Tibial artery (tissue), 4 donors: ENCODE data around the gene DDX19B.
"Not testable (repeated sequence)": the region's sequence is repeated elsewhere in the genome, so short reads cannot be mapped to it uniquely, and the experiment has no call there.

Experiments used
- DNase-seq, 2 donors: peaks; one replicate each; pipeline ENCODE4 v3.0.0-alpha.2; 2019
- H3K27ac ChIP-seq, 2 donors: fragments of 200-600 bp; sonication (generic) in 1 of 2; 1 replicate in 1 of 2; 2 replicates in 1 of 2; pipeline ENCODE4 v1.5.1; 2018 to 2019; ENCODE audit warnings: mild to moderate bottlenecking in 1 of 2
- H3K27me3 ChIP-seq, 2 donors: fragments of 200-600 bp; sonication (generic) in 1 of 2; one replicate each; pipeline versions ENCODE4 v1.5.1 to v1.6.0; 2016 to 2019
- H3K36me3 ChIP-seq, 3 donors: fragments of 200-600 bp; sonication (generic) in 2 of 3; one replicate each; pipeline ENCODE4 v1.5.1; 2016 to 2019; ENCODE audit warnings: mild to moderate bottlenecking in 2 of 3
- H3K4me1 ChIP-seq, 4 donors: fragments of 200-600 bp; sonication (generic) in 2 of 4; 1 replicate in 3 of 4; 2 replicates in 1 of 4; pipeline ENCODE4 v1.5.1; 2016 to 2019
- H3K4me3 ChIP-seq, 2 donors: fragments of 200-600 bp; sonication (generic) in 1 of 2; 1 replicate in 1 of 2; 2 replicates in 1 of 2; pipeline ENCODE4 v1.5.1; 2018 to 2019; ENCODE audit warnings: mild to moderate bottlenecking in 2 of 2
- H3K9me3 ChIP-seq, 3 donors: fragments of 200-600 bp; sonication (generic) in 1 of 3; one replicate each; pipeline ENCODE4 v1.5.1; 2016 to 2019
- CTCF ChIP-seq, 2 experiments: fragments of 200-600 bp in 1 of 2; fragments of 450-650 bp in 1 of 2; IDR thresholded peaks; one replicate each; pipeline ENCODE4 v1.5.1; 2017 to 2019; ENCODE audit warnings: antibody characterized with exemption in 2 of 2, mild to moderate bottlenecking in 1 of 2, moderate library complexity in 1 of 2
- intact Hi-C: fragments of 100-400 bp; cut with DNase I; formaldehyde crosslinking; loops from one replicate; pipeline ENCODE4 v1.15.0; 2023; ENCODE audit warnings: low total_unique reads

Gene DDX19B

GRCh38 chr16:70258065-70258464, 40.9 kb upstream of the DDX19B start:
- TF ChIP-seq CTCF (IDR thresholded peaks at IDR 0.05): no peak
- intact Hi-C loops: no loop called here

GRCh38 chr16:70258946-70259345, 40.0 kb upstream of the DDX19B start:
- Histone ChIP-seq H3K27me3 (no peaks in the 10 kb centered on the region), H3K36me3 (peaks cover 91 to 100% (median 98%) of the 10 kb centered on the region in 3 donors), H3K9me3 (no peaks in the 10 kb centered on the region), H3K4me1 (no peaks in the 10 kb centered on the region), H3K27ac (no peak overlapping the region), H3K4me3 (no peak overlapping the region)
- peak in 1 of 2 donors; percentile 12 for DNase-seq
- intact Hi-C loops: no loop called here
- no peak for TF ChIP-seq CTCF (IDR thresholded peaks at IDR 0.05)

More at GRCh38 chr16:70258065-70258464, 40.9 kb upstream of the DDX19B start:
- no peak overlapping the region for H3K4me3 ChIP-seq
- peak in 1 of 2 donors; percentile 62 for DNase-seq
- peaks cover 90 to 99% (median 98%) of the 10 kb centered on the region in 3 donors for H3K36me3 ChIP-seq
- H3K9me3 ChIP-seq: no peaks in the 10 kb centered on the region
- H3K4me1 ChIP-seq: no peaks in the 10 kb centered on the region
- no peak overlapping the region for H3K27ac ChIP-seq
- H3K27me3 ChIP-seq: no peaks in the 10 kb centered on the region

GRCh38 chr16:70259903-70260302, 39.1 kb upstream of the DDX19B start:
- H3K36me3 ChIP-seq: peaks cover 96 to 100% (median 98%) of the 10 kb centered on the region in 3 donors
- H3K27me3 ChIP-seq, intact Hi-C loops, H3K9me3 ChIP-seq, H3K4me1 ChIP-seq, H3K4me3 ChIP-seq, H3K27ac ChIP-seq: not testable (repeated sequence)
- peak in 1 of 2 donors; percentile 23 for DNase-seq

GRCh38 chr16:70267516-70267915, 31.5 kb upstream of the DDX19B start:
- peak in 1 of 2 donors; percentile 54 for DNase-seq
- Histone ChIP-seq H3K27me3 (no peaks in the 10 kb centered on the region), H3K9me3 (no peaks in the 10 kb centered on the region), H3K36me3 (peaks cover 93 to 100% (median 94%) of the 10 kb centered on the region in 3 donors), H3K4me3 (no peak overlapping the region), H3K4me1 (no peaks in the 10 kb centered on the region), H3K27ac (no peak overlapping the region)
- TF ChIP-seq CTCF (IDR thresholded peaks at IDR 0.05): peak; percentile 37 to 48
- intact Hi-C loops: no loop called here

- peak in 1 of 2 experiments; percentile 2 for TF ChIP-seq CTCF (IDR thresholded peaks at IDR 0.05)
- H3K4me1 ChIP-seq, H3K27ac ChIP-seq, DNase-seq, H3K4me3 ChIP-seq, H3K27me3 ChIP-seq, H3K9me3 ChIP-seq, intact Hi-C loops: not testable (repeated sequence)
- peaks cover 91 to 100% (median 94%) of the 10 kb centered on the region in 3 donors for H3K36me3 ChIP-seq
These were observed 31.1 kb upstream of the DDX19B start for GRCh38 chr16:70267922-70268321.

- H3K36me3 ChIP-seq: peaks cover 78 to 100% (median 93%) of the 10 kb centered on the region in 3 donors
- no peak overlapping the region for H3K27ac ChIP-seq
- no peaks in the 10 kb centered on the region for H3K9me3 ChIP-seq
- no peak for TF ChIP-seq CTCF (IDR thresholded peaks at IDR 0.05)
- intact Hi-C loops: no loop called here
- DNase-seq: no peak
- no peaks in the 10 kb centered on the region for H3K27me3 ChIP-seq
- H3K4me3 ChIP-seq: no peak overlapping the region
- H3K4me1 ChIP-seq: no peaks in the 10 kb centered on the region
These were observed 29.5 kb upstream of the DDX19B start for GRCh38 chr16:70269471-70269870.
